Testis (tissue), 2 donors: ENCODE measurements around the gene SRPX.

Source experiments
- POLR2A ChIP-seq: fragments of 450-650 bp; IDR thresholded peaks from one replicate; pipeline ENCODE4 v1.6.1; 2017; ENCODE audit warnings: antibody characterized with exemption, mild to moderate bottlenecking, moderate library complexity
- TF ChIP-seq, protein P1 (sequence below), 3 experiments: fragments of 450-650 bp in 2 of 3; fragments of 200-600 bp in 1 of 3; sonication (generic) in 1 of 3; IDR thresholded peaks; one replicate each; pipeline ENCODE4 v1.5.1; 2016 to 2019; ENCODE audit warnings: antibody characterized with exemption in 3 of 3, mild to moderate bottlenecking in 2 of 3, moderate library complexity in 1 of 3

DNA sequence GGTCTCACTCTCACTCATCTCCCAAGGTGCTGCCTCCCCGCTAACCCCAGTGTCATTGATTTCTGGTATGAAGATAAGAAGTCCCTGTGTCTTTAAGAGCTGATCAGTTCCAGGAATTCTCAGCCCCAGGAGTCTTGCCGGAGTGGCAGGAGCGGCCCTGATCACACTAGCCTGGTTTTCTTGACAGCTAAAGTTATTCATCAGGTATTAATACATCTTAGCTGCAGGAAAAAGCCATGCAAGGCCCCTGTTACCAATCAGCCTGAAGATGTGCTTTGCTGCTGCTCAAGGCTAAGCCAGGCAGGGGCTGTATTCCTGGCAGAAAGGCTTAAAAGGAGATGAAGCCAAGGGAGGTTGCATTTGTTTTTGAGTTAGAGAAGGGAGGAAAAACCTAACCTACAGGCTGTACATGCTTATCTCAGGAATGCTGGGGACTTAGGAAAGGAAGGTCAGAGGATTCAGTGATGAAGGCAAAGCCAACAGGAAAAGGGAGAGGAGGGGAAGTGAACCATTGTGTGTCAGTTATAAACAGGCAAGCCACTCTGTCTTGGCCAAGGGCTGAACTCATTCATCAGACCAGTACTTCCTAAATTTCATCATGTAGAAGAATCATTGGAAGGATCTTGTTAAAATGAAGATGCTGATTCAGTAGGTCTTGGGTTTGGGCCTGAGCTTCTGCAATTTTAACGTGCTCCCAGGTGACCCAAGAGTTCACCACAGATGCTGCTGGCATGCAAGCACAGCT is 8.6 kb downstream of the SRPX start:
- TF ChIP-seq POLR2A = no peak
- TF ChIP-seq, protein P1, sequence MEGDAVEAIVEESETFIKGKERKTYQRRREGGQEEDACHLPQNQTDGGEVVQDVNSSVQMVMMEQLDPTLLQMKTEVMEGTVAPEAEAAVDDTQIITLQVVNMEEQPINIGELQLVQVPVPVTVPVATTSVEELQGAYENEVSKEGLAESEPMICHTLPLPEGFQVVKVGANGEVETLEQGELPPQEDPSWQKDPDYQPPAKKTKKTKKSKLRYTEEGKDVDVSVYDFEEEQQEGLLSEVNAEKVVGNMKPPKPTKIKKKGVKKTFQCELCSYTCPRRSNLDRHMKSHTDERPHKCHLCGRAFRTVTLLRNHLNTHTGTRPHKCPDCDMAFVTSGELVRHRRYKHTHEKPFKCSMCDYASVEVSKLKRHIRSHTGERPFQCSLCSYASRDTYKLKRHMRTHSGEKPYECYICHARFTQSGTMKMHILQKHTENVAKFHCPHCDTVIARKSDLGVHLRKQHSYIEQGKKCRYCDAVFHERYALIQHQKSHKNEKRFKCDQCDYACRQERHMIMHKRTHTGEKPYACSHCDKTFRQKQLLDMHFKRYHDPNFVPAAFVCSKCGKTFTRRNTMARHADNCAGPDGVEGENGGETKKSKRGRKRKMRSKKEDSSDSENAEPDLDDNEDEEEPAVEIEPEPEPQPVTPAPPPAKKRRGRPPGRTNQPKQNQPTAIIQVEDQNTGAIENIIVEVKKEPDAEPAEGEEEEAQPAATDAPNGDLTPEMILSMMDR (IDR thresholded peaks at IDR 0.05) = no peak
